Hepatocyte (in vitro differentiated cells): ENCODE results near the gene DOCK4.

Experiments
- CTCF ChIP-seq: fragments of 200-600 bp; sonication (generic); IDR thresholded peaks from 2 replicates; pipeline ENCODE4 v1.5.1; 2016; ENCODE audit warnings: antibody characterized with exemption, mild to moderate bottlenecking; ENCODE audit not compliant: poor library complexity
- EZH2phosphoT487 ChIP-seq: fragments of 200-600 bp; sonication (generic); IDR thresholded peaks from one replicate; pipeline ENCODE4 v1.6.1; 2018; ENCODE audit warnings: antibody characterized with exemption, mild to moderate bottlenecking, low read depth, moderate library complexity; ENCODE audit not compliant: unreplicated experiment, severe bottlenecking

DNA sequence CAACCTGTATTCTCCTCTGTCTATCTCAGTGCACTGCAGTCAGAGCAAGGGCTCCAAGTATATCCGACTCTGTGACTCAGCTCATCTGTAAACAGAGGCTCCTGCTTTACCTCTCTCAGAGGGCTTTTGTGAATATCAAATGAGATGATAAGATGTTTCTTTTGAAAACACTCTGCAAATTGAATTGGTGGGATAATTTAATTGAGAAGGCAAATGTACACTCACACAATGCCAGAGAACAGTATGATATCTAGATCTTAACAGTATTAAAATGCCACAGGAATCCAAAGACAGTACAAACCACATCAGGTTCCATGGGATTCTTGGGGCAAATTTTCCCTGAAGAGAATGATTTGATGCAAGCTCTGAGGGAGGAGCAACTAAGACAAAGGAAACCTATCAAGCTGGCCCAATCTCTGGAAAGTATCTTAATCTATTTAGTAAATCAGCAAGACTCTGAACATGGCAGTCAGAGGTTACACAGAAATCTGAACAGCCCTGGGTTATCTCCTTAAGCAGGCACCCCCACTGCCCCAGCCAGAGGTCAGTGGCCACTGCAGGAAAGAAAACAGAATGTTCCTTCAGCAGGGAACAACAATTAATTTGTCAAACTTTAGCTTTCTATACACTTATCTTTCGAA is 45.9 kb downstream of the DOCK4 start:
- no peak for TF ChIP-seq CTCF
- TF ChIP-seq EZH2phosphoT487 = no peak
